GM20000 (cell line): ENCODE measurements around the gene MVB12B.

Source experiments
- DNase-seq: peaks from one replicate; pipeline ENCODE4 v3.0.0; 2012; ENCODE audit warnings: low spot score
- CTCF ChIP-seq: IDR thresholded peaks from 2 replicates; pipeline ENCODE4 v1.5.1; 2012; ENCODE audit warnings: mild to moderate bottlenecking, control low read depth; ENCODE audit errors: extremely low read depth, missing control alignments

The MVB12B gene

GRCh38 chr9:126298063-126298801 is 28.4 kb upstream of the MVB12B start:
- no peak for DNase-seq

GRCh38 chr9:126299706-126300276 is 26.8 kb upstream of the MVB12B start:
- TF ChIP-seq CTCF = no peak
- DNase-seq = no peak

More at GRCh38 chr9:126298063-126298801, 28.4 kb upstream of the MVB12B start:
- no peak for TF ChIP-seq CTCF

GRCh38 chr9:126301196-126301595 is 25.4 kb upstream of the MVB12B start:
- no peak for DNase-seq
- TF ChIP-seq CTCF = no peak

GRCh38 chr9:126301985-126302603 is 24.5 kb upstream of the MVB12B start:
- peak; percentile 27 for TF ChIP-seq CTCF
- DNase-seq = peak; percentile 63

GRCh38 chr9:126302730-126303129 is 23.9 kb upstream of the MVB12B start:
- no peak for TF ChIP-seq CTCF
- no peak for DNase-seq

- no peak for TF ChIP-seq CTCF
- no peak for DNase-seq
Measured at GRCh38 chr9:126303488-126303887, 23.1 kb upstream of the MVB12B start.
